ENCODE measurements around the gene HELZ2. TPM values are rescaled to one million over a fixed set of nuclear protein-coding genes. Genes with fewer than 3 reads are reported as not detected.
A peak's percentile ranks its signal among the peaks of the same experiment; 100 is the strongest.

The HELZ2 gene
- total and polyA plus RNA-seq, 4 donors, result 2.3 to 41.6 (median 14.0) TPM

- no peaks in the 10 kb centered on the region for H3K27me3 ChIP-seq (ENCODE audit: control insufficient read depth in 1 of 2, insufficient read depth in 2 of 2, low read length in 1 of 2)
- intact Hi-C loops (cut with DNase I), result loop anchor here in 1 of 2 donors (5.0 to 10.0 kb wide), 3 partner anchors 120 to 327 kb away; partner anchors contain the start of genes ABHD16B, RTEL1 and STMN3
- H3K36me3 ChIP-seq (ENCODE audit: control insufficient read depth in 1 of 2, insufficient read depth in 2 of 2, low read length in 1 of 2), result no peaks in the 10 kb centered on the region
- no peak overlapping the region for H3K27ac ChIP-seq (ENCODE audit: low read depth in 1 of 2, low read length in 2 of 2)
- no peaks in the 10 kb centered on the region for H3K9me3 ChIP-seq (ENCODE audit: control insufficient read depth, low read length)
- no peak overlapping the region for H3K4me3 ChIP-seq (ENCODE audit: low read length in 2 of 2)
- H3K4me1 ChIP-seq (ENCODE audit: control insufficient read depth in 1 of 2, insufficient read depth in 2 of 2, low read length in 2 of 2), result no peaks in the 10 kb centered on the region
- whole genome bisulfite sequencing, 2 donors, result 47 to 48% methylated on average over 48 to 49 of the region's 49 CpGs
- no peak for ATAC-seq (ENCODE audit: low FRiP score)
- DNase-seq, result peak; percentile 51 to 76
These were observed 39.0 kb downstream of the HELZ2 start for GRCh38 chr20:63534831-63535651.

- intact Hi-C loops (cut with DNase I), result loop anchor here in 1 of 2 donors (10.0 kb wide), 2 partner anchors 120 to 240 kb away; partner anchors contain the start of genes RTEL1 and STMN3
- Histone ChIP-seq H3K4me1 (ENCODE audit: control insufficient read depth in 1 of 2, insufficient read depth in 2 of 2, low read length in 2 of 2) (no peaks in the 10 kb centered on the region), H3K4me3 (ENCODE audit: low read length in 2 of 2) (no peak overlapping the region), H3K36me3 (ENCODE audit: control insufficient read depth in 1 of 2, insufficient read depth in 2 of 2, low read length in 1 of 2) (no peaks in the 10 kb centered on the region), H3K27ac (ENCODE audit: low read depth in 1 of 2, low read length in 2 of 2) (no peak overlapping the region), H3K27me3 (ENCODE audit: control insufficient read depth in 1 of 2, insufficient read depth in 2 of 2, low read length in 1 of 2) (no peaks in the 10 kb centered on the region), H3K9me3 (ENCODE audit: control insufficient read depth, low read length) (no peaks in the 10 kb centered on the region)
- WGBS, 2 donors, result 42 to 44% methylated on average over 12 of the region's 12 CpGs
- DNase-seq, result peak; percentile 41 to 71
- ATAC-seq (ENCODE audit: low FRiP score), result no peak
These were observed 39.6 kb downstream of the HELZ2 start for GRCh38 chr20:63534427-63534830.

DNA sequence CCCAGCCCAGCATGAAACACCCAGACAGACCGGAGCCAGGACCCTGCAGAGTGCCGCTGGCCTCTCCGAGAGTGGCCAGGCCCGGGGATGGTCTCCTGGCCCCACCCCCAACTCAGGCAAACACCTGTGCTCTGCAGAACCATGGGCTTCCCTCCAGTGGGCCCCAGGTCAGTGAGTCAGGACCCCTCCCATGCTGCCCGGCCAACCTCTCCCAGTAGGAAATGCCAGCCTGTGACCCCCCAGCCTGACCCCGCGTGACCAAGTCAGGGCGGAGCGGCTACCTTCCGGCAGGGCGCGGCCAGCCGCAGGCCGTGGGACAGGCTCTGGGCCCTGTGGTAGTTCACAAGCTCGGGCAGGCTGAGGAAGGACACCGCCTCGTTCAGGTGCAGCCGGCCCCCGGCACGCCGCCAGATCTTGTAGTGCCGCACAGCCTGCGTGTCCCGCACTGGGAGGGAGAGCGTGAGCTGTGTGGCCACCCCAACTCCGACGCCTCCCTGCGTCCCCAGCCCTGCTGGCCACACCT lies 40.1 kb downstream of the HELZ2 start:
- Histone ChIP-seq H3K4me3 (ENCODE audit: low read length in 2 of 2) (no peak overlapping the region), H3K36me3 (ENCODE audit: control insufficient read depth in 1 of 2, insufficient read depth in 2 of 2, low read length in 1 of 2) (no peaks in the 10 kb centered on the region), H3K4me1 (ENCODE audit: control insufficient read depth in 1 of 2, insufficient read depth in 2 of 2, low read length in 2 of 2) (no peaks in the 10 kb centered on the region), H3K9me3 (ENCODE audit: control insufficient read depth, low read length) (no peaks in the 10 kb centered on the region), H3K27ac (ENCODE audit: low read depth in 1 of 2, low read length in 2 of 2) (no peak overlapping the region), H3K27me3 (ENCODE audit: control insufficient read depth in 1 of 2, insufficient read depth in 2 of 2, low read length in 1 of 2) (no peaks in the 10 kb centered on the region)
- DNase-seq (peak; percentile 50 to 72), ATAC-seq (ENCODE audit: low FRiP score) (no peak)
- WGBS, 2 donors, result 63 to 69% methylated on average over 28 of the region's 28 CpGs
- intact Hi-C loops (cut with DNase I), result loop anchor here in 1 of 2 donors (10.0 kb wide), 2 partner anchors 121 to 241 kb away; partner anchors contain the start of genes RTEL1 and STMN3

- Histone ChIP-seq H3K36me3 (ENCODE audit: control insufficient read depth in 1 of 2, insufficient read depth in 2 of 2, low read length in 1 of 2) (no peaks in the 10 kb centered on the region), H3K27ac (ENCODE audit: low read depth in 1 of 2, low read length in 2 of 2) (no peak overlapping the region), H3K4me3 (ENCODE audit: low read length in 2 of 2) (no peak overlapping the region), H3K9me3 (ENCODE audit: control insufficient read depth, low read length) (no peaks in the 10 kb centered on the region), H3K27me3 (ENCODE audit: control insufficient read depth in 1 of 2, insufficient read depth in 2 of 2, low read length in 1 of 2) (no peaks in the 10 kb centered on the region), H3K4me1 (ENCODE audit: control insufficient read depth in 1 of 2, insufficient read depth in 2 of 2, low read length in 2 of 2) (no peaks in the 10 kb centered on the region)
- DNase-seq (peak in 1 of 2 donors; percentile 62), ATAC-seq (ENCODE audit: low FRiP score) (no peak)
- WGBS, 2 donors, result 67 to 69% methylated on average over 14 of the region's 14 CpGs
- intact Hi-C loops (cut with DNase I), result loop anchor here in 1 of 2 donors (10.0 kb wide), 2 partner anchors 121 to 241 kb away; partner anchors contain the start of genes RTEL1 and STMN3
These were observed 40.7 kb downstream of the HELZ2 start for GRCh38 chr20:63533388-63533787.

DNA sequence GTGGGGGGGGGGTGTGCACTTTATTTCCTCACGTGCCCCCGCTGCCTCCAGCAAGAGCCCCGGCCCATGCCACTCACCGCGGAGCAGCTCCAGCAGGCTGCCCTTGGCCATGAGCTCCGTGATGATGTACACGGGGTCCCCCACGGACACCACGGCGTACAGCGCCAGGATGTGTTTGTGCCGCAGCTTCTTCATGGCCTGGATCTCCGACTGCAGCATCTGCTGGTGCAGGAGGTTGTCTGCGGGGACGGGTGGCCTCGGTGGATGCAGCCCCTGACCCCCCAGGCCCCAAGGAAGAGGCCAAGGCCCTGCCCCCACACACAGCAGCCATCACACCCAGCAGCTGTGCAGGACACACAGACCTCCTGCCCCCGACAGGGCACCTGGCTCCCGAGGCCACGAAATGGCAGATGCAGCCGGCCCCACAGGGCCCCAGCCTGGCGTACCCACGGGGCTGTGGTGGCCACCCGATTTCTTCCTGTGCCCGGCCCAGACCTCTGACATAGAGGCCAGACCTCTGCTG lies 41.5 kb downstream of the HELZ2 start:
- no peaks in the 10 kb centered on the region for H3K27me3 ChIP-seq (ENCODE audit: control insufficient read depth in 1 of 2, insufficient read depth in 2 of 2, low read length in 1 of 2)
- no peaks in the 10 kb centered on the region for H3K36me3 ChIP-seq (ENCODE audit: control insufficient read depth in 1 of 2, insufficient read depth in 2 of 2, low read length in 1 of 2)
- no peak overlapping the region for H3K27ac ChIP-seq (ENCODE audit: low read depth in 1 of 2, low read length in 2 of 2)
- ATAC-seq (ENCODE audit: low FRiP score) (no peak), DNase-seq (peak in 1 of 2 donors; percentile 68)
- H3K4me1 ChIP-seq (ENCODE audit: control insufficient read depth in 1 of 2, insufficient read depth in 2 of 2, low read length in 2 of 2), result no peaks in the 10 kb centered on the region
- WGBS, 2 donors, result 78 to 84% methylated on average over 24 of the region's 24 CpGs
- no peak overlapping the region for H3K4me3 ChIP-seq (ENCODE audit: low read length in 2 of 2)
- intact Hi-C loops (cut with DNase I), result loop anchor here in 1 of 2 donors (10.0 kb wide), 2 partner anchors 122 to 242 kb away; partner anchors contain the start of genes RTEL1 and STMN3
- no peaks in the 10 kb centered on the region for H3K9me3 ChIP-seq (ENCODE audit: control insufficient read depth, low read length)

GRCh38 chr20:63531686-63532448 lies 42.2 kb downstream of the HELZ2 start:
- 78 to 79% methylated on average over 27 of the region's 27 CpGs for WGBS, 2 donors
- Histone ChIP-seq H3K9me3 (ENCODE audit: control insufficient read depth, low read length) (no peaks in the 10 kb centered on the region), H3K36me3 (ENCODE audit: control insufficient read depth in 1 of 2, insufficient read depth in 2 of 2, low read length in 1 of 2) (no peaks in the 10 kb centered on the region), H3K4me3 (ENCODE audit: low read length in 2 of 2) (no peak overlapping the region), H3K27ac (ENCODE audit: low read depth in 1 of 2, low read length in 2 of 2) (no peak overlapping the region), H3K27me3 (ENCODE audit: control insufficient read depth in 1 of 2, insufficient read depth in 2 of 2, low read length in 1 of 2) (no peaks in the 10 kb centered on the region), H3K4me1 (ENCODE audit: control insufficient read depth in 1 of 2, insufficient read depth in 2 of 2, low read length in 2 of 2) (no peaks in the 10 kb centered on the region)
- ATAC-seq (ENCODE audit: low FRiP score) (no peak), DNase-seq (peak in 1 of 2 donors; percentile 63)
- intact Hi-C loops (cut with DNase I), result loop anchor here in 1 of 2 donors (10.0 kb wide), 2 partner anchors 123 to 243 kb away; partner anchors contain the start of genes RTEL1 and STMN3

DNA sequence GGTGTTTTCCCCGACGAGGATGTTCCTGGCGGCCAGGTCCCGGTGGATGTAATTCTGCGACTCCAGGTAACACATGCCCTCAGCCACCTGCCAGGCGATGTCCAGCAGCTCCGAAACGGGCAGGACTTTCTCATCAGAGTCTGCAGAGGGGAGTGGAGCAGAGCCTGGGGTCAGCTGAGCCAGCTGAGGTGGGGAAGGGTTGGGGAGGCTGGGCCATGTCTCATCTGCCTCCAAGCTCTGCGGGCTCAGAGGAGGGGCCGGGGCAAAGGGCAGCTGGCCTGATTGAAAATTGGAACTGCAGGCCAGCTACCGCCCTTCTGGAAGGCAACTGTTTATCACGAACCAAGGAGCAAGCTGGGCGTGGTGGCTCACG lies 43.3 kb downstream of the HELZ2 start:
- WGBS, 2 donors, result 79% methylated on average over 14 of the region's 14 CpGs
- intact Hi-C loops (cut with DNase I), result loop anchor here in 1 of 2 donors (10.0 kb wide), 2 partner anchors 124 to 244 kb away; partner anchors contain the start of genes RTEL1 and STMN3
- H3K9me3 ChIP-seq (ENCODE audit: control insufficient read depth, low read length), result no peaks in the 10 kb centered on the region
- no peaks in the 10 kb centered on the region for H3K36me3 ChIP-seq (ENCODE audit: control insufficient read depth in 1 of 2, insufficient read depth in 2 of 2, low read length in 1 of 2)
- DNase-seq (no peak), ATAC-seq (ENCODE audit: low FRiP score) (no peak)
- no peak overlapping the region for H3K27ac ChIP-seq (ENCODE audit: low read depth in 1 of 2, low read length in 2 of 2)
- no peak overlapping the region for H3K4me3 ChIP-seq (ENCODE audit: low read length in 2 of 2)
- H3K4me1 ChIP-seq (ENCODE audit: control insufficient read depth in 1 of 2, insufficient read depth in 2 of 2, low read length in 2 of 2), result no peaks in the 10 kb centered on the region
- no peaks in the 10 kb centered on the region for H3K27me3 ChIP-seq (ENCODE audit: control insufficient read depth in 1 of 2, insufficient read depth in 2 of 2, low read length in 1 of 2)

All from aorta (tissue), 5 donors.